ENCODE data around the gene ADGRG6. TPM values are rescaled to one million over a fixed set of nuclear protein-coding genes. Genes with fewer than 3 reads are reported as not detected.
A peak's percentile ranks its signal among the peaks of the same experiment; 100 is the strongest.

ADGRG6 gene
- total RNA-seq, 6 donors from 2014 or later = 19.9 to 44.1 (median 29.8) TPM

DNA sequence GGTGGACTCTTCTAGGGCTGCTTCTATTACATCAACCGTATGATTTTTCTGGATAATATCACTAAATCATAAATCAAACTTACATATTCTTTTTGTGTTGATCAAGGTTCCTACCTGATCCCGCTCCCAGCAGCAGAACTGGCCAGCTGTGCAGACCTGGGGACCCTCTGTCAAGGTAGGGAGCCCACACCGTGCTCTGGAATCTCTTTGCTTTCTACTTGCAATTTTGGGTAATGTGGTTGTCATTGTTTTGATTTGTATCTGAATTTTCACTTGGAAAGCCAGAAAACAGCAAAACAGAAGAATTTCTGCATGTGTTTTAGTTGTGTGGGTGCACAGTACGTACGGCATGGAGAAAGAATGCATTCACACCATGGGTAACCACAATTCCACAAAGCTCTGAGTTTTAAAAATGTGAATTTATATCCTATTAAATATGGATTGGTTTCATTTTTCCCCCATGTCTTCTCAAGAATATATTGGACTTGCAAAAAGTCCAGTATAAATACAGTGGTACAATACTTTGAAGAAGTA is 80.1 kb downstream of the ADGRG6 start:
- H3K27ac ChIP-seq = no peak overlapping the region
- no peaks in the 10 kb centered on the region for H3K27me3 ChIP-seq
- H3K9me3 ChIP-seq = no peaks in the 10 kb centered on the region
- H3K36me3 ChIP-seq = no peaks in the 10 kb centered on the region
- H3K4me3 ChIP-seq = no peak overlapping the region
- 81 to 82% methylated on average over 5 of the region's 5 CpGs for WGBS, 2 donors
- ATAC-seq (ENCODE audit: low FRiP score in 2 of 2) (no peak), DNase-seq (no peak)
- TF ChIP-seq EP300 (IDR thresholded peaks at IDR 0.05) = no peak
- no peak for TF ChIP-seq POLR2A (IDR thresholded peaks at IDR 0.05)
- no peak for TF ChIP-seq POLR2AphosphoS5 (IDR thresholded peaks at IDR 0.05)
- TF ChIP-seq, protein P1, sequence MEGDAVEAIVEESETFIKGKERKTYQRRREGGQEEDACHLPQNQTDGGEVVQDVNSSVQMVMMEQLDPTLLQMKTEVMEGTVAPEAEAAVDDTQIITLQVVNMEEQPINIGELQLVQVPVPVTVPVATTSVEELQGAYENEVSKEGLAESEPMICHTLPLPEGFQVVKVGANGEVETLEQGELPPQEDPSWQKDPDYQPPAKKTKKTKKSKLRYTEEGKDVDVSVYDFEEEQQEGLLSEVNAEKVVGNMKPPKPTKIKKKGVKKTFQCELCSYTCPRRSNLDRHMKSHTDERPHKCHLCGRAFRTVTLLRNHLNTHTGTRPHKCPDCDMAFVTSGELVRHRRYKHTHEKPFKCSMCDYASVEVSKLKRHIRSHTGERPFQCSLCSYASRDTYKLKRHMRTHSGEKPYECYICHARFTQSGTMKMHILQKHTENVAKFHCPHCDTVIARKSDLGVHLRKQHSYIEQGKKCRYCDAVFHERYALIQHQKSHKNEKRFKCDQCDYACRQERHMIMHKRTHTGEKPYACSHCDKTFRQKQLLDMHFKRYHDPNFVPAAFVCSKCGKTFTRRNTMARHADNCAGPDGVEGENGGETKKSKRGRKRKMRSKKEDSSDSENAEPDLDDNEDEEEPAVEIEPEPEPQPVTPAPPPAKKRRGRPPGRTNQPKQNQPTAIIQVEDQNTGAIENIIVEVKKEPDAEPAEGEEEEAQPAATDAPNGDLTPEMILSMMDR (IDR thresholded peaks at IDR 0.05) = no peak
- H3K4me1 ChIP-seq = peaks cover 17 to 21% (median 20%) of the 10 kb centered on the region in 4 donors

DNA sequence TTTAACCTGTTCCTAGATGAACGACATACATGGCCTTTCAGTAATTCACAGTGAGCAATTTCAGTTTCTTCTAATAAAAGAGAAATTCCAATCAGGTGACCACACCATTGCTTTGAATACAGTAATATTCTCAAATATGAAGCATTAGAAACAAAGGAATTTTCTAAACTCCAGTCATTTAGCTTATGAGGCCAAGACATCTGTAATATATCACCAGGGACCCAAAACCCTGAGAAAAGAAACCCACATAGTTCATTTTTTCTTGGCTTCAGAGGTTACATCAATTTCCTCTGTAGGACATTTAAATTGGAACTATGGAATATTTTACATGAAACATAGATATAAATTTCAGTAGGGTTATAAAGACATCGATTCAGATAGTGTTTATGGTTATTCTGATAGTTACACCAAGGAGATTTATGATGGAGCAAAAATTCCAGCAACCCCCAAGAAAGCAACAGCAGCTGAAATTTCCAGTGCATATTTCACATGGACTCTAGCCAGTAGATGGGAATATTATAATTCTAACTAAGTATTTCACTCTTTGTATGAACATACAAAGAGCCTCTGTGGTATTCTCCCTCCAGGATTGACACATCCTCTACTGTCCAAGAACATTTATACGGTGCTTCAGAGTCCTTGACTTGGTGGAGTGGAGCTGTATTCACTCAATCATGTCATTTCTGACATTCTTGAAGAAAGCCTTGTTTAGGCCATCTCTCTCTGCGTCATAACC is 82.9 kb downstream of the ADGRG6 start:
- Histone ChIP-seq H3K4me1 (no peaks in the 10 kb centered on the region), H3K4me3 (no peak overlapping the region), H3K36me3 (no peaks in the 10 kb centered on the region), H3K27ac (no peak overlapping the region), H3K27me3 (no peaks in the 10 kb centered on the region), H3K9me3 (no peaks in the 10 kb centered on the region)
- ATAC-seq (ENCODE audit: low FRiP score in 2 of 2) = no peak
- no peak for TF ChIP-seq POLR2A (IDR thresholded peaks at IDR 0.05)
- TF ChIP-seq, protein P1 (IDR thresholded peaks at IDR 0.05) = no peak
- TF ChIP-seq EP300 (IDR thresholded peaks at IDR 0.05) = no peak
- no peak for TF ChIP-seq POLR2AphosphoS5 (IDR thresholded peaks at IDR 0.05)
- 68 to 71% methylated on average over 4 of the region's 4 CpGs for WGBS, 2 donors
- DNase-seq = no peak

DNA sequence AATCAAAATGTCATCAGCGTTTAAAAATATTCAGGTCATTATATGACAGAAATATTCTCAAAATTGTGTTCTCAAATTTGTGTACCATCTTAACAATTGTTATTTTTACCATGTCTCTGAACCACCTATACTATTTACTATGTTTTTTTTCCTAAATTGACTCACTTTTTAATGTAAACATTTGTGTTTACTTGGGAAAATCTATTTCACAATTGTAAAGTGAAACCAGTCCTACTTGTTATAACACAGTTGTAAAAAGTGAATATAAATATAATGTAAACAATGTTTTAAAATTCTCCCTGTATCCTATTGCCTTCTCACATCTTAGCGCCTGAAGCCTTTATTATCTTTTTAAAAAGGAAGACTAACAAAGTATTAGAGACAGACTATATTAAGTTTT is 83.5 kb downstream of the ADGRG6 start:
- 89 to 90% methylated on average over 2 of the region's 2 CpGs for WGBS, 2 donors
- DNase-seq (no peak), ATAC-seq (ENCODE audit: low FRiP score in 2 of 2) (no peak)
- Histone ChIP-seq H3K9me3 (no peaks in the 10 kb centered on the region), H3K27me3 (no peaks in the 10 kb centered on the region), H3K36me3 (no peaks in the 10 kb centered on the region), H3K4me1 (no peaks in the 10 kb centered on the region), H3K27ac (no peak overlapping the region), H3K4me3 (no peak overlapping the region)
- no peak for TF ChIP-seq POLR2AphosphoS5 (IDR thresholded peaks at IDR 0.05)
- TF ChIP-seq, protein P1 (IDR thresholded peaks at IDR 0.05) = no peak
- no peak for TF ChIP-seq EP300 (IDR thresholded peaks at IDR 0.05)
- TF ChIP-seq POLR2A (IDR thresholded peaks at IDR 0.05) = no peak

DNA sequence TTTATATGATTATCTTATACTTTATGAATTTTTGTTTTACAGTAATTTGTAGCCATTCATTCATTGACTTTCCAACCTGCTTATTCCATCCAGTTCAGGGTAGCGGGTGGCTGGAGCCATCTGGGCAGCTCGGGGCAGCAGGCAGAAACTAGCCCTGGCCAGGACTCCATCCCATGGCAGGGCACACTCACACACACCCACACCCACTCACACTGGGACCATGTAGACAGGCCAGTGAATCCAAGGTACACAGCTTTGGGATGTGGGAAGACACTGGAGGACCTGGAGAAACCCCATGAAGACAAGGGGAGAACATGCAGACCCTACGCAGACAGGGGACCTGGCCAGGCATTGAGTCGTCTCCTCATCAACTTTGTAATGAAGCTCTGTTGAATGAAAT is 84.8 kb downstream of the ADGRG6 start:
- no peak overlapping the region for H3K27ac ChIP-seq
- H3K27me3 ChIP-seq = no peaks in the 10 kb centered on the region
- no peaks in the 10 kb centered on the region for H3K36me3 ChIP-seq
- H3K4me1 ChIP-seq = no peaks in the 10 kb centered on the region
- DNase-seq (peak in 1 of 2 donors; percentile 23), ATAC-seq (ENCODE audit: low FRiP score in 2 of 2) (no peak)
- H3K4me3 ChIP-seq = no peak overlapping the region
- no peaks in the 10 kb centered on the region for H3K9me3 ChIP-seq
- WGBS, 2 donors = 92 to 96% methylated on average over 4 of the region's 4 CpGs
- TF ChIP-seq, protein P1 (IDR thresholded peaks at IDR 0.05) = no peak
- TF ChIP-seq POLR2AphosphoS5 (IDR thresholded peaks at IDR 0.05) = no peak

All from upper lobe of left lung (tissue), 6 donors.